ENCODE results near the gene KRT74.
A peak's percentile ranks its signal among the peaks of the same experiment; 100 is the strongest.
"Not testable (repeated sequence)": the region's sequence is repeated elsewhere in the genome, so short reads cannot be mapped to it uniquely, and the experiment has no call there.

The KRT74 gene

DNA sequence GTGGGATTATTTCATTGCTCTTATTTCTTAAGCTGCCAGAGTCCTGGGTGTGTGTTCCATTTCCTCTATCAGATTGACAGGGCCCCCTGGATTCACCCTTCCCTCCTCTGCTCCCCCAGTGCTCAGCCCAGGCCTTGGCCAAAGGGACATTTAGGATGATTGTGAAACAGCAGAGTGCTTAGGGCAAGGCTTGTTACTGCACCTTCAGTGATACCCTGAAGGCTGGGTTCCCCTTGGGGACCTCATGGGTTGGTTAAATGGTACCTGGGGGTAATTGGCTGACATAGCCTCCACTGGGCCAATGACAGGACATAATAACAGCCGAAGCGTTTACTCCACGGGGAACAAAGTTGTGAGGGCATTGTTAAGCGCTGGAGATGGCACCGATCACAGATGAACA lies 28.9 kb upstream of the KRT74 start:
- DNase-seq, result no peak

DNA sequence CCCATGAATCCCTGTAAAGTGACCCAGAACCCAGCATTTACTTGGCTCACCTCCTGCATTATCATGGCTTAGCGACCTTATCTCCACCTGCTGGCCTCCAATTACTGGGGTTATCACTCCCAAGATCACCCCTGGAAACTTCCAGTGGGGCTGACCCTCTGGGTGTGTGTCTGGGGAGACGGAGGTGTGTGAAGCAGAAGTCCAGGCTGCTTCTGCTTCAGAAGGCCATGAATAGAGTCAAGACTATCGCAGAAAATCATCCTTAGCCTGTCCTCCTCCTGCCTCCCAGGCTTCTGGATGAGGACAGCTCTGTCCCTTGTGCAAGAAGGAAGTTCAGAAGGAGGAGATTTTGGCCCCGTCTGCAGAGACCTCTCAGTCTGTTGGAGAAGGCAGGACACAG lies 28.0 kb upstream of the KRT74 start:
- no peak for DNase-seq

DNA sequence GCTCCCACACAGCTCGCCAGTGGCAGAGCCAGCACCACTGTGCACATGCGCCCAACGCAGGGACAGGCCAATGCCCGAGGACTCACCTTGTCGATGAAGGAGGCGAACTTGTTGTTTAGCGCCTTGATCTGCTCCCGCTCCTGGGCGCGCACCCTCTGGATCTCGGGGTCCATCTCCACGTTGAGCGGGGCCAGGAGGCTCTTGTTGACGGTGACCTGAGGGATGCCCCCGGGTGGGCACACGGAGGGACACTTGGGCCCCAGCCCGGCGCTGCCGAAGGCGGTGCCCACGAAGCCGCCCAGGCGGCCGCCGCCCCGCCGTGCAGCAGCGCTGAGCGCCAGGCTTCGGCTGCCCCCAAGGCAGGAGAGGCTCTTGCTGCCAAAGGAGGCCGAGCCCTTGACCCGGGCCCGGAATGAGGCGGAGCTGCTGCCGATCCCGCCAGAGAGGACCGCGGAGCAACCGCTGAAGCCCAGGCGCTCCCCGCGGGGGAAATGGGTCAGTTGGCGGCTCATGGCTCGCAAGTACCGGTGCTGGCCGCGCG lies 27.4 kb upstream of the KRT74 start, which contains the start of gene KRT72:
KRT72 (minus strand) TSS at position 523 of the 541 bp plus-strand sequence; CDS start at position 512, 11 bp downstream.
- no peak for DNase-seq

DNA sequence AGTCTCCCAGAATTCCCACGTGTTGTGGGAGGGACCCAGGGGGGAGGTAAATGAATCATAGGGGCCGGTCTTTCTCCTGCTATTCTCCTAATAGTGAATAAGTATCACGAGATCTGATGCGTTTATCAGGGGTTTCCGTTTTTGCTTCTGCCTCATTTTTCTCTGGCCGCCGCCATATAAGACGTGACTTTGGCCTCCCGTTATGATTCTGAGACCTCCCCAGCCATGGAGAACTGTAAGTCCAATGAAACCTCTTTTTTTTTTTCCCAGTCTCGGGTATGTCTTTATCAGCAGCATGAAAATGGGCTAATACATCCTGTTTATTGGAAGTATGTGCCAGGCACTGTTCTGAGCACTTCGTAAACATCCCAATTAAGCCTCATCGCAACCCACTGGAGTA lies 26.8 kb upstream of the KRT74 start:
- no peak for DNase-seq

DNA sequence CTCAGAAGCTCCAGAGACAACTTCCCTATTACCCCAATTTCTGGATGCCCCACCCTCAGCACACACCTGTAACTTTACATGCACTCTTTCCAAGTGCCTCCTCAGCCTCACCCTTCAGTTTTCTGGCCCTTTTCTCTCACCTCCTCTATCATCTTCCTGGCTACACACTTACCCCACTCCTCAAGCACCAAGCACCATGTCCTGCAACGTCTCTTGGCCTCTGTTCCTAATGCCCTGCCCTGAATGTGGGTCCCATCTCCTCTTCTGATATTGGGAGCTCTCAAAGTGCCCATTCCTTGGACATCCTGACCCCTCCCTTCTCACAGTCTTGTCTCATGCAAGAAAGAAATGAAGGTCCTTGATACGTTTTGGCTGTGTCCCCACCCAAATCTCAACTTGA lies 26.4 kb upstream of the KRT74 start:
- DNase-seq, result no peak

DNA sequence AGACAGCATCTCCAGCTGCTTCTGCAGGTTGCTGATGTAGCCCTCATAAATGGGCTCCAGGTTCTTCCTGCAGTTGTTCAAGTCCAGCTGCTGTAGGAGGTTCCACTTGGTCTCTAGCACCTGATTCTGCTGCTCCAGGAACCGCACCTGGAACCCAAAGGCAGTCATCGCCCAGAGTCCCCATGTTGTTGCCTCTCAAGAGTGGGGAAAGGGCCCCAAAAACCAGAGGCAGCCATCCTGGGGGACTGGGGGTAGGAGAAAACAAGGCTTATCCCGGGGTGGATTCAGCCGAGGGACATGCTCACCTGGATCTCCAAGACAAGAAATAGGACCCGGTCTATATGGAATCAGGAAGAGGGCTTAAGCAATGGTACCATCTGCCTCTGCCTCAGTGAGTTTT lies 25.3 kb upstream of the KRT74 start:
- DNase-seq, result no peak

DNA sequence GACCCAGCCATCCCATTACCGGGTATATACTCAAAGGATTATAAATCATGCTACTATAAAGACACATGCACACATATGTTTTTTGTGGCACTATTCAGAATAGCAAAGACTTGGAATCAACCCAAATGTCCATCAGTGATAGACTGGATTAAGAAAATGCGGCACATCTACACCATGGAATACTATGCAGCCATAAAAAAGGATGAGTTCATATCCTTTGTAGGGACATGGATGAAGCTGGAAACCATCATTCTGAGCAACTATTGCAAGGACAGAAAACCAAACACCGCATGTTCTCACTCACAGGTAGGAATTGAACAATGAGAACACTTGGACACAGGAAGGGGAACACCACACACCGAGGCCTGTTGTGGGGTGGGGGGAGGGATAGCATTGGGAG lies 20.6 kb upstream of the KRT74 start:
- not testable (repeated sequence) for DNase-seq

DNA sequence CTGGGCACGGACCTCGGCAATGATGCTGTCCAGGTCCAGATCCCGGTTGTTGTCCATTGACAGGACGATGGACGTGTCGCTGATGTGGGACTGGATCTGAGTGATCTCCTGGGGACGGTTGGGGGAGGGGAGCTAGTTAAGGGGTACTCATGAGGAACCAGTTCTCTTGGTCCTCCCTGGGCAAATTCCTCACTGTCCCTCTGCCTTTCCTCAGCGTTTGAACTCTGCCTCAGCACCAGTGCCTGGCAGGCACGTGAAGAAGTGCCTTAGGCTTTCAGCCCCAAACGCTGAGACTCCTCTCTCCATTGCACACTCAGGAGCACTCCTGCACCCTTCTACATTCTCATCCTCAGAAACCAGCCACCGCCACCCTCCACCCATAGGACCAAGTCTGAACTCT lies 17.9 kb upstream of the KRT74 start:
- no peak for DNase-seq

DNA sequence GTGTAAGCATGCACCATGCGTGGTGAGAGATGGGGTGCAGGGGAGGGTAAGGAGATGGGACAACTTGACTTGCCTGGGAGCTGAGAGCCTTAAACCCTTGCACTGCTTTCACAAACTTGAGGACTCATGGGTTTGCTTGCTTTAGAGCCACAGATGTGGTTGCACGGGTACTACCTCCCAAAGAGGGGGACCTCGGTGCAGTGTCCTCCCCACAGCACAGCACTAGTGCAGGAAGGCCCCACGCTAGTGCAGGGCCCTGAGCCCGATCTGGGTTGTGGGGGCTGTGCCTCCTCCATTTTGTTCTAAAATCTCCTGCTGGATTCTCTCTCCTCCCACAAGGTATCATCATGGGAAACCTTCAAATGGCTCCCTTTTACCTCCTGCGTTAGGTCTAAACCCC lies 16.4 kb upstream of the KRT74 start:
- no peak for DNase-seq

DNA sequence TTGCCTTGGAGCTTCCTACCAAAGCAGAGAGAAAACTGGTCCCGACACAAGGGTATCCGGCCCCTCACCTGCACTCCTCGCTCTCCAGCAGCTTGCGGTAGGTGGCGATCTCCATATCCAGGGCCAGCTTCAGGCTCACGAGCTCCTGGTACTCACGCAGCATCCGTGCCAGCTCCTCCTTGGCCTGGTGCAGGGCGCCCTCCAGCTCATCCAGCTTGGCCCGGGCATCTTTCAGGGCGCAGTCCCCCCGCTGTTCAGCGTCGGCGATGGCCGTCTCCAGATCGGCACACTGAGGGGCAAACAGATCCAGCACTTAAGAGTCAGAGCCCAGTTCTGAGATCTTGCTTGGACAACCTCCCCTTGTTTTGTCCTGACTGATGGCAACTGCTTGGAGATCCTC lies 13.9 kb upstream of the KRT74 start:
- no peak for DNase-seq

DNA sequence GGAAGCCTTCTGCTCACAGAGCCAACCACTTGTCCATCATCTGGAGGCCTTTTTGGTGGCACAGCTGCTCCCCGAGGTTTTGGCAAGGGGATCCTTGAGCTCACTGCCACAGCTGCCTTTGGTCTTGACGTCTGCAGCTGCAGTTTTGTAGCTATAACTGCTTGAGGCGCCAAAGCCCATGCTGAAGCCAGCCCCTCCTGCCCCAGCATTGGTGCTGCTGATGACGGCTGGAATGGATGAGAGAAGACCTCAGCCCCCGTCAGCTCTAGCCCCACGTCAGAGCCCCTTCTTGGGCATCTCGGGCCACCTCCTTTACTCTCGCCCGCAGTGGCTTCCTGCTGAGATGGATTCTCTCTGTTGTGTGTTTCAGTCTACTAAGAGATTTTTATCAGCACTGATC lies 12.3 kb upstream of the KRT74 start:
- peak; percentile 22 to 32 for DNase-seq

DNA sequence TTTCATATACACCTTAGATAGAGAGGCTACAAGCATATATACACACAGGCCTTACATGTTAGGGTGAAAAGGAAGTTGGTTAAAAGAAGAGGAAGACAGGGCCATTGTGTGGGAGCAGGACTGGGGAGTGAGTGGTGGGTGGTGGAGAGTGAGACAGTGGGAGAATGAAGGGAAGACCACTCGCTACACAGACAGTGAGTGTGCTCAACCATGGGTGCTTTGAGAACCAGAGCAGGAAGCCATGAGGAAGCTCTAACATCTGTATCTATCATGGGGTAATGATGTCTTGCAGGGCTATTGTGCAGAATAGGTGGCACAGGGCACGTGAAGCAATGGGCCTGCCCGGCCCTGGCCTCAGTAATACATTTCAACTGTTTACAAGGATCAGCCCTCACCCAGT lies 11.4 kb upstream of the KRT74 start:
- DNase-seq, result no peak

DNA sequence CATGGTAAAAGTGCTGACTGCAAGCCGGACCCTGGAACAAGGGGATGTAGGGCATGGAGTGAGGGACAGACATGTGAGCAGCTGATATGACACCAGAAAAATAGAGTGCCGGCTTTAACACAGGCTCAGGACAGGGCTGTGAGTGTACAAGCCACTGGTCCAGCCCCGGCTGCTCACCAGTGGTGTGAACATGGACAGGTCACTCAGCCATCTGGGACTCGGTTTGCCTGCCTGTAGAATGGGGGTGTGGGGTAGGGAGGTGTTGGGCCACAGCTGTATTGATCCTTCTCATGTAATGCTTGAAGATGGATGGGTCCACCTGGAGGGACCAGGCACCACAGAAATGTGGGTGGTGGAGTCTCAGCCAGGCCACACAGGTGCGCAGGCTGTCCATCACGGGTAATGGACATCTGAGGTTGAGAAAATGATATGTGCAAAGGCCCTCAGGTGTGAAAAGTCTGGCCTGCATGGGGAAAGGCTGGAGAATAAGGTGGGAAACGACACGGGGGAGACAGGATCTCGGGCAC lies 10.6 kb upstream of the KRT74 start:
- no peak for DNase-seq

DNA sequence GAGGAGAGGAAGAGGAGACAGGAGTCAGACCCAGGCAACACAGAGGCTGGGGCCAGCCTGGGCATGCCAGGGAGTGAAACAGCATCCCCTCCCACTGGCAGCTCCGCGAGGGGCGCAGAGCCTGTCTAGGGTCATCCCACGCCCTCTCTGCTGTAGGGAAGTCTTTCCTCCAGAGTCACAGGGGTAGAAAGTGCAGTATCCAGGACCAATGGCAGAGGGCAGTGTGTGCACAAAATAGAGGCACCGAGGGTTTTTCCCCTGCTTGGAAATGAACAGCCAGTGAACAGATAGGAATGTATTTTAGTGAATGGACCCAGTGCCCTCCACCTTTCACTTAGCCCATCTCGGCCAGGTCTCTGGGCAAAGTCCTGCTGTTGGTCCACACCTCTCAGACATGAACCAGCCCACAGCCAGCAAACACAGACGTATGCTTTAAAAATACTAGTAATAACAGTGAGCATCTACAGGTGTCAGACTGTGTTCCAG lies 9.4 kb upstream of the KRT74 start:
- DNase-seq, result peak; percentile 65 to 74

DNA sequence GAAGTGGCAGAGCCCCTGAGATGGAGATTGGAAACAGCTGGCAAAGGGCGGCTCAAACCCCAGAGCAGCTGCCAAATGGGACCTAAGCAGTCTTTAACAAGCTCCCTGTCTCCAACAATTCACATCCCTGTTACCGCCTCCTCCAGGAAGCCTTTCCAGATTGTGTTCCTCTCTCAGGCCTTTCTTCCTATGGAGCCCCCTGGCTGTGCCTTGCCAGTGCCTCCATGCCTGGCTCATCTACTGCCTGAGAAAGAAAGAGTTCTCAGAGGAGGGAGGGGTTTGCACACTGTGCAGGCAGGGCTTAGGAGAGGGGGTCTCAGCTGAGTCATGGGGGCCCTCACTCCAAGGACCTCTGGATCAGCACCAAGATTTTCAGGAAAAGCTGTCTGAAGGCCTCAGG lies 8.8 kb upstream of the KRT74 start:
- DNase-seq, result no peak

DNA sequence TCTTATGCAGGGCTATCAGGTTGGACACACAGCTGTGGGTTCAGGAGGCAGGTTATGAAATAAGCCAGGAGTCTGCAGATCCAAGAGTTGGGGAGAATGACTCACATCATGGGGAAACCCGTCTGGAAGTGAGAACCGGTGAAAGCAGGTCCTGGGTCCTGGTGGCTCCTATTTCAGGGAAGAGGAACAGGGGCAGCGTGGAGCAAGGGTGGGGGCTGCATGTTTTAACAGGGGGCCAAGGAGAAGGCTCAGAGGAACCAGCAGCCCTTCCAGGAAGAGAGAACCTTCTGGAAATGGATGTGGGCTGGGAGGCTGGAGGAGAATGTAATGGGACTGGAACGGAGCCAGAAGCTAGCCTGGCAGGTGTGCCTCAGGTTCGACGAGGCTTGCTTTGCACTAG lies 7.8 kb upstream of the KRT74 start:
- DNase-seq, result no peak

DNA sequence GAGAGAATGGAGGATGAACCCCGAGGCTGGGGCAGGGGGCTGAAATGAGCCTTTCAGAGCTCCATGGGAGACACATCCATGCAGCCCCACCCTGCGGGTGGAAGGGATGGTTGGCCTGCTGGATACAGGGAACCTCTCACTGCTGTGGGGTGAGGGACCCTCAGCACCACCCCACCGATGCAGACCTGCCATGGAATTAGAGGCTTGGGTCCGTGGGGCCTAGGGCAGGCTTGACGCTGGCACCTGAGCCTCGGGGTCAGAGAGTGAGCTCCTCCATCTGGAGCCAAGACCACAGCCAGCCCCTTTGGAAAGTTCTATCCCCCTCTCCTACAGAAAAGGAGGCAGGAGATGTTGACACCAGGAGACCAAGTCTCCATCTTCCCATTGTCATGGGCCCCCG lies 7.4 kb upstream of the KRT74 start:
- no peak for DNase-seq

DNA sequence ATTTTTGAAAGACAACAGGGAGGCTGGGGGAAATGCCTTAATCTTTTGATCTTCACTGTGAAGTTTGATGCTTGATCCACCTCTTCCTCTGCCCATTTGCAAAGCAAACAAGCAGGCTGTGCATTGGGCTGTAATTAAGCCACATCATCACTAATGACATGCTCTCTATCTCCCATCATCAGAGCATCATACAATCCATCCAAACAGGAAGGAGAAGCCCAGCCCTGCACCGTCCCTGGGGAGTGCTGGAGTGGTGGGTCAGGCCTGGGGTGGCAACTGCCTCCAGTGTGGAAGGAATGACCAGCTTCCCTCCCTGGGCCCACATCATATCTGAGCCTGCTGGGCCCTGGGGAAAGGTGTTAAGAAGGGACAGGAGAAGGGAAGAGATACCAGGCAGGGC lies 6.9 kb upstream of the KRT74 start:
- DNase-seq, result no peak

DNA sequence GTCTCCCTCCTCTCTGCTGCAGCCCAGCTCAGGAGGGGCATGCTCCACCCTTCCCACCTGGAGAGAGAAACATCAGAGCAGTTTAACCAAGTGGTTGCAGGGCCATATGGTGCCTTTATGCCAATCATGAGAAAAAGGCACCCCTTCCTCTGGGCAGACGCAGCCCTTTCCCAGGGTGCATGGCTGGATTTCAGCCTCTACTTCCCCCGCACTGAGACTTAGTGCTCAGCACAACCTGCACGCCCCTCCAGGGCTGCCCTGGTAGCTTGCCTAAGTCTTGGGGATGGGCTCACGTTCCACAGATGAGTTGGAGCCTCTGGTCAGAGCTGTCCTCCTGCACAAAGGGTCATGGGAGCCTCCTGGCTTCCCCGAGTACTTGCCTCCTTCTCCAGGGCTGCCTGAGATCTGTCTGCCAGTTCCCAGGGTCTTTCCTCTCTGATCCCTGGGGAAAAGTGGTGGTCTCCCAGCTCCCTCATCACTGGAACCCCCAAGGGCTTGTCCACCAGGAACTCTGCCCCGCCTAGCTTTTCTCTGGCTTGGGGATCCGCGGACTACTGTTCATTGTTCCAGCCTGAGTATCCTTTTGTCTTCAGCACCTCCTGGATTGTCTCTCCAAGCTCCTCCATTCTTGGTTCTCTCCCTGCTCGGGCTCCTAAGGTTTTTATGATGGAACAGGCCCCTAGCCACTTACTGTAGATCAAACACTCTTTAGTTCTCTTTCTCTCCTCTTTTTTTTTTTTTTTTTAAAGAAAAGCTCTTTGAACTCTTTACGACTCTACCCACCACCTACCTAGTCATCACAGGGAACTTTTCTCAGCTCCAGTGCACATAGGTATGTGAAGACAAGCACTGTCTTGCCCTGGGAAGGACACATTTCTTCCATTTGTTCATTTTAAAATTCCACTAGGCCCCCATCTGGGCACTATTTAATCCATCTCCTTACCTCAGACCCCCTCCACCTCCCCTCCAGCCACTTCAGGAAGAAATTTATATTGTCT lies 6.1 kb upstream of the KRT74 start:
- no peak for DNase-seq

DNA sequence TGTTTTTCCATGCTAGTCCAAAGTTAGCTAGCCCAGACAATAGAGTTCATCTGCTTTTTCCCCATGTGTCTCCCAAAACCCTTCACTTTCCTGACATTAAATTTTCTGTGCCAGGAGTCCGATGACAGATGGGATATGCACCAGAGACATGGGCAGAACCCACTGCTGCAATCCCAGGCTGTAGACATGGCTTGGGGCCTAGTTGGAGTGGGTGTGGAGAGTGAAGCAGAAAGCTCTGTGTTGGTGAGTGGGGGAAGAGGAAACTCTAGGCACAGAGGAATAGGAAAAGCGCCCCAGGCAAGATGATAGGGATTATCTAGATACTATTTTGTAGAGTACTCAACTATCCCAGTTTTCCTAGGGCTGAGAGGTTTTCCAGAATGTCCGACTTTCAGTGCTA lies 4.8 kb upstream of the KRT74 start:
- DNase-seq, result no peak

DNA sequence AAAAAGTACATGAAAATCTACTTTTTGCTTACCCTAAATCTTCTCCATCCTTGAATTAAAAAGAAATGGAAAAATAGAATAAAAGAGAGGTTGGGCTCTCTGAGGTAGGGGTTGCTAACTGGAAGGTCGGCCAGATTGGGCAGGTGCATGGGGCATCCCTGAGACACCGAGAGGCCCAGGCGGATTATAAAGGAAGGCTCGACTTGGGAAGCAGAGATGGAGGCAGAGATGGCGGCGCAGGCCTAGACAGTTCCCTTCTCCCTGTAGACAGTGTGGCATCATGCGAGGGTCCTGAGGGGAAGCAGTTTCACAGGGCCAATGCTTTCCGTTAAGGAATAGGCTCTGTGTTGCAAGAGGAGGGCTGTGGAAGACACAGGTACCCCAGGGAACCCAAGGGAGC lies 3.7 kb upstream of the KRT74 start:
- no peak for DNase-seq

DNA sequence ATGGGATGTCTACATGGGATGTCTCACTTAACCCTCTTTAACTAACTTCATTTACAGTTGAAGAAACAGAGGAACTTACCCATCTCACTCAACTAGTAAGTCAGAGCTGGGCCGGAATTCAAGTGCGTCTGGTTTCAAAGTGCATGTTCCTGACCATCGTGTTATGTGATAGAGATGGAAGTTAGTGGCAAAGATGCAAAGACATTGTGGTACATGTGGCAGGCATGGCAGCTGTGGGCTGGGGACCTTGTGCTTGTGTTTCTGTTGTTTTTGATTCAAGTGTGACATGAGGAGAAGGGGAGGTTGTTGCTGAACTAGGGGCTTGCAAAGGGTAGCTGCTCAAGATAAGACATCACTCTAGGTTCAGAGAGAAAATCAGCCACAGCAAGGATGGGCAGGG lies 2.3 kb upstream of the KRT74 start:
- DNase-seq, result no peak

DNA sequence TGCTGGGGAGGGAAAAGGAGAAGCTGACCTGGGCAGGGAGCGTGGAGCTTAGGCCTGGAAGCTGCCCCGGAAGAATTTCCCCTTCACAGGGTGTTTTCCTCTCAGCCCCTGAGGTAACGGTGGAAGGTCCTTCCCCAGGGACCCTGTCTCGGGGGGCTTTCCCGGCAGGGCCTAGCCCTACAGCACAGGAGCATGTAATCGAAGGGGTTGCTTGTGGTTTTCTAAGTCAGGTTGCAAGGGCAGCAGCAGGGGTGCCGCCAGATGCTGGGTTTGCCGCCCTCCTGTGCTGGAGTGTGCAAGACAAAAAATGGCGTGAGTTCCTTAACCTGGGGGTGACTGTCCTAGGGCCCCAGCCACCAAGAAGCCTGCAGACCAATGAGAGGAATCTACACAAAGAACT lies 1.6 kb upstream of the KRT74 start:
- DNase-seq, result no peak

DNA sequence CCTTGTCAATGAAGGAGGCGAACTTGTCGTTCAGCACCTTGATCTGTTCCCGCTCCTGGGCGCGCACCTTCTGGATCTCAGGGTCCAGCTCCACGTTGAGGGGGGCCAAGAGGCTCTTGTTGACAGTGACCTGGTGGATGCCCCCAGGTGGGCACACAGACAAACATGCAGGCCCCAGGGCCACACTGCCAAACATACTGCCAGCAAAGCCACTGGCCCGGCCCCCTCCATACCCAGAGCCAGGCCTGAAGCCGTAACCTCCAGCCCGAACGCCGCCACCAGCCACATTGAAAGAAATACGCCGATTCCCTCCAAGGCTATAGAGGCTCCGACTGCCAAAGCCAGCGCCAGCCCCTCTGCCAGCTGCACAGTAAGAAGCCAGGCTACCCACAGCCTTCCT lies 337 bp downstream of the KRT74 start:
- DNase-seq, result no peak

Data from activated CD4-positive, alpha-beta T cell treated with anti-CD3 and anti-CD28 coated beads, Interleukin-2, amount 50 U/mL, for 48 hours (primary cell).